ENCODE data around the gene CCDC73. TPM values are rescaled to one million over a fixed set of nuclear protein-coding genes. Genes with fewer than 3 reads are reported as not detected.

The CCDC73 gene
- total RNA-seq, 1 donor from 2014 or later = not detected

DNA sequence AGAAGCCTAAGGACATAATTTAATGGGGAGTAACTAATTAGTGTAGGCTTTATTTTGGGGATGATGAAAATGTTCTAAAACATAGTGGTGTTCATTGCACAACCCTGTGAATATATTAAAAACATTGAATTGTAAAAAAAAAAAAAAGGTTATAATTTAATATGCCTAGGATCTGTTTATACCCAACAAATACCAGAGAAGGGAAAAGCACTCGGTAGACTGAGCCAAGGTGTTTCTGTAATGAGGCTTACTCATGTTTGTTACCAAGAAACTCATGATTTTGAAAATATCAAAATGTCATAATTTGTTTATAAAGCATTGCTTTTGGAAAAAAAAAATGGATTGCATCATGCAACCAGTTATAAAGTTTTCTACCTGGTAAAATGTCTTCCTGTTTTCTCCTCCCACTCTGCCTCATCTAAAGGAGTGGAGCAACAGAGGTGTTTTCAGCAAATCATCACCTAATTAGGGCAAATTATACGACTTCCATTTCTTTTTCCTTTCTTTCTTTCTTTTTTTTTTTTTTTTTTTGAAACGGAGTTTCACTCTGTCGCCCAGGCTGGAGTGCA is 225.1 kb downstream of the CCDC73 start:
- Mint-ChIP-seq H3K27ac (ENCODE audit: unreplicated experiment) (no peak overlapping the region), H3K36me3 (ENCODE audit: unreplicated experiment) (no peaks in the 10 kb centered on the region), H3K9me3 (ENCODE audit: unreplicated experiment) (peaks cover 2% of the 10 kb centered on the region), H3K4me1 (ENCODE audit: low read depth, unreplicated experiment) (no peaks in the 10 kb centered on the region), H3K4me3 (ENCODE audit: unreplicated experiment) (no peak overlapping the region), H3K27me3 (ENCODE audit: unreplicated experiment) (peaks cover 3% of the 10 kb centered on the region)
- TF ChIP-seq, protein P1, sequence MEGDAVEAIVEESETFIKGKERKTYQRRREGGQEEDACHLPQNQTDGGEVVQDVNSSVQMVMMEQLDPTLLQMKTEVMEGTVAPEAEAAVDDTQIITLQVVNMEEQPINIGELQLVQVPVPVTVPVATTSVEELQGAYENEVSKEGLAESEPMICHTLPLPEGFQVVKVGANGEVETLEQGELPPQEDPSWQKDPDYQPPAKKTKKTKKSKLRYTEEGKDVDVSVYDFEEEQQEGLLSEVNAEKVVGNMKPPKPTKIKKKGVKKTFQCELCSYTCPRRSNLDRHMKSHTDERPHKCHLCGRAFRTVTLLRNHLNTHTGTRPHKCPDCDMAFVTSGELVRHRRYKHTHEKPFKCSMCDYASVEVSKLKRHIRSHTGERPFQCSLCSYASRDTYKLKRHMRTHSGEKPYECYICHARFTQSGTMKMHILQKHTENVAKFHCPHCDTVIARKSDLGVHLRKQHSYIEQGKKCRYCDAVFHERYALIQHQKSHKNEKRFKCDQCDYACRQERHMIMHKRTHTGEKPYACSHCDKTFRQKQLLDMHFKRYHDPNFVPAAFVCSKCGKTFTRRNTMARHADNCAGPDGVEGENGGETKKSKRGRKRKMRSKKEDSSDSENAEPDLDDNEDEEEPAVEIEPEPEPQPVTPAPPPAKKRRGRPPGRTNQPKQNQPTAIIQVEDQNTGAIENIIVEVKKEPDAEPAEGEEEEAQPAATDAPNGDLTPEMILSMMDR (IDR thresholded peaks at IDR 0.05; ENCODE audit: partially characterized antibody, unreplicated experiment) = no peak
- DNase-seq = no peak

DNA sequence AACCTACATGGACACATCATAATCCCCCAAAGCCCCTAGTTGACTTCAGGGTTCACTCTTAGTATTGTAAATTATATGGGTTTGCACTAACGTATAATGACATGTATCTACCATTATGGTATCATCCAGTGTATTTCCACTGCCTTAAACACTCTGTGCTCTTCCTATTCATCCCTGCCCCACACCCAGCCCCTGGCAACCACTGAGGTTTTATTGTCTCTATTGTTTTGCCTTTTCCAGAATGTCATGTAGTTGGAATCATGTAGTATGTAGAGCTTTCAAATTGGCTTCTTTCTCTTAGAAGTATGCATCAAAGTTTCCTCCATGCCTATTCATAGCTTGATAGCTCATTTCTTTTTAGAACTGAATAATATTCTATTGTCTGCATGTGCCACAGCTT is 227.3 kb downstream of the CCDC73 start:
- Mint-ChIP-seq H3K9me3 (ENCODE audit: unreplicated experiment) (no peaks in the 10 kb centered on the region), H3K4me1 (ENCODE audit: low read depth, unreplicated experiment) (no peaks in the 10 kb centered on the region), H3K4me3 (ENCODE audit: unreplicated experiment) (no peak overlapping the region), H3K27ac (ENCODE audit: unreplicated experiment) (no peak overlapping the region), H3K27me3 (ENCODE audit: unreplicated experiment) (no peaks in the 10 kb centered on the region), H3K36me3 (ENCODE audit: unreplicated experiment) (no peaks in the 10 kb centered on the region)
- no peak for DNase-seq
- TF ChIP-seq, protein P1 (IDR thresholded peaks at IDR 0.05; ENCODE audit: partially characterized antibody, unreplicated experiment) = no peak

DNA sequence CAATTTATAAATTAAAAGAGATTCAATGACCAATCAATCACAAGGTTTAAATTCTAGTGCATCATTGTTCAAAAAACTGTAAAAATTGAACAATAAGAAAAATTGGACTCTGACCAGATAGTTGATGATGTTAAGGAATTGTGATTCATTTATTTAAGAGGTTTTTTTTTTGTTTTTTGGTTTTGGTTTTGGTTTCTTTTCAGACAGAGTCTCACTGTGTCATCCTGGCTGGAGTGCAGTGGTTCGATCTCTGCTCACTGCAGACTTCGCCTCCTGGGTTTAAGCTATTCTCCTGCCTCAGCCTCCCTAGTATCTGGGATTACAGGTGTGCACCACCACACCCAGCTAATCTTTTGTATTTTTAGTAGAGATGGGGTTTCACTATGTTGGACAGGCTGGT is 227.9 kb downstream of the CCDC73 start:
- Mint-ChIP-seq H3K9me3 (ENCODE audit: unreplicated experiment) (no peaks in the 10 kb centered on the region), H3K36me3 (ENCODE audit: unreplicated experiment) (no peaks in the 10 kb centered on the region), H3K27me3 (ENCODE audit: unreplicated experiment) (no peaks in the 10 kb centered on the region), H3K27ac (ENCODE audit: unreplicated experiment) (no peak overlapping the region), H3K4me3 (ENCODE audit: unreplicated experiment) (no peak overlapping the region), H3K4me1 (ENCODE audit: low read depth, unreplicated experiment) (no peaks in the 10 kb centered on the region)
- TF ChIP-seq, protein P1 (IDR thresholded peaks at IDR 0.05; ENCODE audit: partially characterized antibody, unreplicated experiment) = no peak
- DNase-seq = no peak

DNA sequence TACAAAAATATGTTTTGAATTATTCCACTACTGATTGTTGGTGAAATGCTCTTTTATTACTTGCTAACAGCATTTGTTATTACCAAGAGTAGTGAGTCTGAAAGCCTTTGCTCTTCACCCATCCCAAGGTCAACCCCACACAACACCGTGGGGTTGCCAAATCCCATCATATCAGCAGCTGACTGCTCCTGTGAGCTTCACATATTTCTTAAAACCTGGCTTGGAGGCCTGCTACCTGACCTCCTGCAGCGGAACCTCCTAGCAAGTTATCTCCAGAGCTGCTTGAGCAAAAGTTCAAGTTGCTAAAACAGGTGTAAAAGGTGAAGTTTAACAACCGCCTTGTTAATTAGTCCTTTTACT is 230.9 kb downstream of the CCDC73 start:
- TF ChIP-seq, protein P1 (IDR thresholded peaks at IDR 0.05; ENCODE audit: partially characterized antibody, unreplicated experiment) = no peak
- no peak overlapping the region for H3K4me3 Mint-ChIP-seq (ENCODE audit: unreplicated experiment)
- no peak overlapping the region for H3K27ac Mint-ChIP-seq (ENCODE audit: unreplicated experiment)
- no peaks in the 10 kb centered on the region for H3K4me1 Mint-ChIP-seq (ENCODE audit: low read depth, unreplicated experiment)
- DNase-seq = no peak
- H3K9me3 Mint-ChIP-seq (ENCODE audit: unreplicated experiment) = no peaks in the 10 kb centered on the region
- no peaks in the 10 kb centered on the region for H3K27me3 Mint-ChIP-seq (ENCODE audit: unreplicated experiment)
- no peaks in the 10 kb centered on the region for H3K36me3 Mint-ChIP-seq (ENCODE audit: unreplicated experiment)

DNA sequence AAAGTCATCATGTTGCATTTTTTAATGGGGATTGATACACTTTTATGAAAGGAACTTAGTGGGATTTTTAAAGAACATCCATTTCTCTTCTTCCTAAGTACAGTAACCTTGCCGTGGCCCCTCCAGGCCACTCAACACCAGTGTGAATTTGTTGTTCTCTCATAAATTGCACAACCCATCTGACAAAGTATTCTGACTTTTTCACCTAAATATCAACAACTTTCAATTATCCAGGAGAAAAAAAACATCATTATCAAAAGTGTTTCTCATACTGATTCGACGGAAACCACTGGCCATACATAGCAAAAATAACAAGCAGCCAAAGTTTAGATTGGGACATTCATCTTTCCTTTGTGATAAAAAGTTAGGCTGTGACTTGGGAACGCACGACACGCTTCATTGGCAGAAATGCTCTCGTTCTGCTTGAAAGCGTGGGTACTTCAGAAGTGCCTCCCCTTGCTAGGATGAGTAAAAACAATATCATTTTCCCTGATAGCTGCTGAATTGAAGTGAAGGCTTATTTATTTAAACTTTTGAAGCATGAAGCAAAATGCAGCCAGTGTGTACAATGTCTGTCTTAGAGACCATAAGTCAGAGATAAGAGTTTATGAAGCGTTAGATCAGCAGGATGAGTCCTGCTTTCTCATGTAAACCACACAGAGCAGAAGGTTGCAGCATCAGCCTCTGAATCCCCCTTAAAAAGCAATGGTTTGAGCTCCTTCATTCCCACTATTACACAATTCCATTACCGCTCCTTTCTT is 231.4 kb downstream of the CCDC73 start:
- H3K4me3 Mint-ChIP-seq (ENCODE audit: unreplicated experiment) = no peak overlapping the region
- H3K4me1 Mint-ChIP-seq (ENCODE audit: low read depth, unreplicated experiment) = no peaks in the 10 kb centered on the region
- no peak for DNase-seq
- TF ChIP-seq, protein P1 (IDR thresholded peaks at IDR 0.05; ENCODE audit: partially characterized antibody, unreplicated experiment) = no peak
- no peak overlapping the region for H3K27ac Mint-ChIP-seq (ENCODE audit: unreplicated experiment)
- H3K36me3 Mint-ChIP-seq (ENCODE audit: unreplicated experiment) = no peaks in the 10 kb centered on the region
- H3K9me3 Mint-ChIP-seq (ENCODE audit: unreplicated experiment) = no peaks in the 10 kb centered on the region
- H3K27me3 Mint-ChIP-seq (ENCODE audit: unreplicated experiment) = no peaks in the 10 kb centered on the region
